Measurements from ENCODE around the gene RIC8B.

RIC8B gene

DNA sequence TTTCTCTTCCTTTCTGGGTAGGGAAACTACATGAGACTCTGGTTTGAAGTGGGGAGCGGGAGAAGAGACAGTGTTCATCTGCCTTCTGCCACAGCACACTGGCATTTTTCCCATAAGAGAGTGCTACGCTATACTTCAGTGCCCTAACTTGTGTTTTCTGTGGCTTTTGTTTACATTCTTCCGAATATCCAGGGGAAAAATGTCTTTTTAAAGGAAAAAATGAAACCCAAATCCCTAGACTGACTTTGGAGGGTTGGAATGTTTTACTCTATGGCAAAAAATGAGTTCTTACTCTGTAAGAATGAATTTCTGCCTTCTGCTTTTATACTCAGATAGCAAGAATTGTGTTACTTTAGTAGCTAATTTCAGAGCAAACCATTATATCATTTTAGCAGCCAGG, 93.2 kb downstream of the RIC8B start:
- DNase-seq (ENCODE audit: low read depth in 2 of 2): no peak

GRCh38 chr12:106868982-106869700, 94.7 kb downstream of the RIC8B start:
- no peak for DNase-seq (ENCODE audit: low read depth in 2 of 2)

DNA sequence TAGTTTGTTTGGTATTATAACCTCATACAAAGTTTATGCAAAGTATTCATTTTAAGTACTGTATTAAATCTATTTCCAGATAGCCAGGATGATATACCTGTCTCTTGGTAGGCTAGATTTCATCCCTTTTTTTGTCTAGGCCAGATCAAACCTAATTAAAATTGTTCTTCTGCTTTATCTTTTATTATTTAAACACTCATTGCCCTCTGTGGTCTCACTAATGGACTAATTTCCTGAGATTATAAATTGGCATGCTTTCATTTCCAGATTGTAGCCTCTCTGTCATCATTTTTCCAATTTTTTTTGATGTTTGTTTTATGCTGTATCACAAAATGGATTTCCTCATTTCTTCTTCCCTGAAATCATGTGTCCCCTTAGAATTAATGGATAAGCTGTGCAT, 95.6 kb downstream of the RIC8B start:
- DNase-seq (ENCODE audit: low read depth in 2 of 2): no peak

DNA sequence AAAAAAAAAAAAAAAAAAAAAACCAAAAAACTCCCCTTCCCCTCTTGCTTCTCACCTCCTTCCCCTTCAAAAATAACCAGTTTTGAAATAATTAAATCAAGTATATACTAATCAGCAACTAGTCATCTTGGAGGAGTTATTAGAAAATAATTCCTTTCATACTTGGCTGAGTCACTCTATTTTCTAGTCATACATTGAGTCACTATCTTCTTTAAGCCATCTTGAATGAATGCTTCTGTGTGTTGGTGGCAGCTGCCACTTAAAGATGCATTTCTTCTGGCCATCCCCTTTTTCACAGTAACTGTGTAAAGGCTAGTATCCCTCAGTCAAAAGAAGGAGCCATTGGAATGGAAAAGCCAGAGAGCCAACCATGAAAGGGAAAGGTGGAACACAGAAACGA, 97.0 kb downstream of the RIC8B start:
- no peak for DNase-seq (ENCODE audit: low read depth in 2 of 2)

DNA sequence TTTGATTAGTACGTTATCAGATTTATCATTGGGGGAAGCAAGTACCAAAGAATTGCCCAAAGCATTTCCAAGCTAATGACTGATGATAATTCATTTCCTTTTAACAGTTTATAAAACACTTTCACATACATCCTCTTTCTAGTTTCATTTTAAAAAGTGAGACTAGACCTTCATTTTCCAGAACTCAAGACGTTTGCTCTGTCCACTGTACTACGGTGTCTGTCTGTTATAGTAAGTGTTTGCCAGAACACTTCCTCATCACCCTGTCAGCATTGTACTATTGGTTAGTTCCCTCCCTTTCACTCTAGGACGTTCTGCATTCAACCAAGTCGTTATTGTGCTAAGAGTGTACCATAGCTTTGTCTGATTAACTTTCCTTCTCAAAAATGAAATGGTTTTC, 99.5 kb downstream of the RIC8B start:
- DNase-seq (ENCODE audit: low read depth in 2 of 2): no peak

DNA sequence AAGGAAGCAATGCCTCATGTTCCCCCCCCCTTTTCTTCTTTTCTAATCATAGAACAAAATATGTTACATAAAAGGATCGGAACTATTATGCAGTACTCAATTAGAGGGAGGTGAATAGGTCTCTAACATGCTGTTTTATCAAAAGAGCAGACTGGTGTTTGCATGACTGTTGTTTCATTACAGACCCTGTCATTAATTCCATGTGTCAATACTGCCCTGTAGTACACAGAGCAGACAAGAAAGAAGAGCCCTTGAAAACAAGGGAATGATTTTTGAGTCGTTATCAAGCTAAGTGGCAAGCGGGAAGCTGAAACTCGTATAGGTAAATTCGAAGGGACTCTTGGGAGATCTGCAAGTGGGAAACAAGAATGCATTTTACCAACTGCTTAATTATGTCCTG, 104.3 kb downstream of the RIC8B start:
- DNase-seq (ENCODE audit: low read depth in 2 of 2): no peak

DNA sequence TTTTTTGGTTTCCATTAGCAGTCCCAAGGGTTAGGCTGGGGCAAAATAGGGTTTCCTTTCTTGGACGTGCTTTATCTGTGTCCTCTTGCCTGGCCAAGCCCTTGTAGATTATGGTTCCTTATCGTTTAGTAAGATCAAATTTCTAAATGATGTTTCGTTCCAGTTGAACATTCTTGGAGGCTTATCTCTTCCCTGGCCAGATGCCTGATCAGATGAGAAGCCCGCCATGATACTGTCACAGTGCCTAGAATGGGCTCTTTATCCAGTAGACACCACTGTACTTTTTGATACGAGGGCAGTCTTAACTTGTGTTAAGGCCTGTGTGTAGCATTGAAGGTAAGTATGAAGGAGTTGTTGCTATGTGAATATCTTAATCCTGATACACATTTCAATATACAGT, 105.1 kb downstream of the RIC8B start:
- DNase-seq (ENCODE audit: low read depth in 2 of 2): no peak

DNA sequence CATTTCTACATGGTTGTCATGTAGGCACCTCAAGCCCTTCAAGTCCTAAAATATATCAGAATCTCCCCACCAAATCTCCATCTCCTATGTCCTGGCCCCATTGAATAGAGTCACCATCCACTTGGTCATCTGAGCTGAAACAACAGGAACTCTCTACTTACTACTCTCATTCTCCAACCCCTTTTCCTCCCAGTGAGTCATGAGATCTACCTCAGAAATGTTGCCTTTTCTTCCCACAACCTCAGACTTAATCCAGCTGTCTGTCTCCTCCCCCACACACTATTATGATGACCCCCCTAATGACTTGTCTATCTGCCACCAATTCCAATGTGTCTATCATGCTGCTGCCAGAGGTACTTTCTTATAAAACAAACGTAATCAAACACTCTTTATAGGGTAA, 108.9 kb downstream of the RIC8B start:
- DNase-seq (ENCODE audit: low read depth in 2 of 2): no peak

GRCh38 chr12:106885026-106885425, 110.5 kb downstream of the RIC8B start:
- no peak for DNase-seq (ENCODE audit: low read depth in 2 of 2)

GRCh38 chr12:106885541-106886249, 111.2 kb downstream of the RIC8B start:
- DNase-seq (ENCODE audit: low read depth in 2 of 2): no peak

DNA sequence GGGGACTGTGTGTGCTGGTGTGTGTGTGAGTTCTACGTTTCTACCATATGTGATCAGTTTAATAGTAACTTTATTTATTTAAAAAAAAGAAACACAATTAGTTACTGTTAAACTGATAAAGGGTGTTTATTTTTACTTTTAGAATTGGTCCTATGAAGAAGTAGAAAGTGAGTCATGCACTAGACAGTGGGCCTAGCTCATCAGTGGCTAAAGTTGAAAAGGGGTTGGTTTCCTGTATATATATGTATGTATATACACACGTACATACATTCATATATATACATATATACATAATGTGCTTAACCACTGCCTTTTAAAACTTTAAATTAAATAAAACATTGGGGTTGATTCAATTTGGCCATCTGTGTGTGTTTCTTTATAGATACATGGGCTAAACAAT, 112.5 kb downstream of the RIC8B start:
- no peak for DNase-seq (ENCODE audit: low read depth in 2 of 2)

GRCh38 chr12:106888348-106888970, 114.0 kb downstream of the RIC8B start:
- DNase-seq (ENCODE audit: low read depth in 2 of 2): no peak

DNA sequence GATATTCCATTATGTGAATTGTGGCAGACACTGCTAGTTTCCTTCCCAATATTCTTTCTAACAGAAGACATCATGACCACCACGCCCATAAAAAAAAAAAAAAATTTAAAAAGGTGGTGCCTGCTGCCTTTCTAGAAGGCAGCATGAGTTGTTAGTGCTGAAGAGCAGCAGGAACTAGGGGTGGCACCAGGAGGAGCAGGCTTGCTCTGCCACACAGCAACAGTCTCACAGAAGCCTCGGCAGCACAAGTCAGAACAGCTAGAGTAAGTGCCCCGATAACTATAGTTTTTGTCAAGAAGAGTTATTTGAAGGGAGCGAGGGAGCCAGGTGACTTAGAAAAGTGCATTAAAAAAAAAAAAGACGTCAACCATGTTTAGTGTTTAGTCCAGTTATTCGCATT, 114.8 kb downstream of the RIC8B start:
- no peak for DNase-seq (ENCODE audit: low read depth in 2 of 2)

- DNase-seq (ENCODE audit: low read depth in 2 of 2): no peak
These were observed 115.6 kb downstream of the RIC8B start for GRCh38 chr12:106889950-106890626.

GRCh38 chr12:106892075-106892474, 117.6 kb downstream of the RIC8B start:
- DNase-seq (ENCODE audit: low read depth in 2 of 2): no peak

- DNase-seq (ENCODE audit: low read depth in 2 of 2): no peak
These were observed 119.0 kb downstream of the RIC8B start for GRCh38 chr12:106893451-106893850.

DNA sequence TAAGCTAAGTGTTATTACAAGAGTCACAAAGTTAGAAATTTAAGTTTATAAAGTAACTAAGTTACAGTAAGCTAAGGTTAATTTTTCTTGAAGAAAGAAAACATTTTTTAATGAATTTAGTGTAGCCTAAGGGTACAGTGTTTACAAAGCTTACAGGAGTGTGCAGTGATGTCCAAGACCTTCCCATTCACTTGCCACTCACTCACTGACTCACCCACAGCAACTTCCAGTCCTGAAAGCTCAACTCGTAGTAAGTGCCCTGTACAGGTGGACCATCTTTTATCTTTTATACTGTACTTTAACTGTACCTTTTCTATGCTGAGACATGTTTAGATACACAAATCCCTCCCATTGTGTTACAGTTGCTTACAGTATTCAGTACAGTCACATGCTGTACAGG, 120.3 kb downstream of the RIC8B start:
- DNase-seq (ENCODE audit: low read depth in 2 of 2): no peak

DNA sequence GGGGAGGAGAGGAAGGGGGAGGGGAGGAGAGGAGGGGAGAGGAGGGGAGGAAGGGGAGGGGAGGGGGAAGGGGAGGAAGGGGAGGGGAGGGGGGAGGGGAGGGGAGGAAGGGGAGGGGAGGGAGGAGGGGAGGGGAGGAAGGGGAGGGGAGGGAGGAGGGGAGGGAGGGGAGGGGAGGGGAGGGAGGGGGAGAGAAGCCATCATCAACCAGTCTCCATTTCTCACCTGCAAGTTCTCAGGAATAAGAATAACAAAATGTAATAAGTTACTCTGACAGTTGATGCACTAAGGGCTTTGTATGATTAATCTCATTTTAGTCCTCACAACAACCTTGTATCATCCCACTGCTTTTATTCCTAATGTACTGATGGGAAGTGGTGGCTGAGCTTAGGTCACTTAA, 122.1 kb downstream of the RIC8B start:
- DNase-seq (ENCODE audit: low read depth in 2 of 2): no peak

GRCh38 chr12:106897082-106897481, 122.6 kb downstream of the RIC8B start:
- DNase-seq (ENCODE audit: low read depth in 2 of 2): no peak

DNA sequence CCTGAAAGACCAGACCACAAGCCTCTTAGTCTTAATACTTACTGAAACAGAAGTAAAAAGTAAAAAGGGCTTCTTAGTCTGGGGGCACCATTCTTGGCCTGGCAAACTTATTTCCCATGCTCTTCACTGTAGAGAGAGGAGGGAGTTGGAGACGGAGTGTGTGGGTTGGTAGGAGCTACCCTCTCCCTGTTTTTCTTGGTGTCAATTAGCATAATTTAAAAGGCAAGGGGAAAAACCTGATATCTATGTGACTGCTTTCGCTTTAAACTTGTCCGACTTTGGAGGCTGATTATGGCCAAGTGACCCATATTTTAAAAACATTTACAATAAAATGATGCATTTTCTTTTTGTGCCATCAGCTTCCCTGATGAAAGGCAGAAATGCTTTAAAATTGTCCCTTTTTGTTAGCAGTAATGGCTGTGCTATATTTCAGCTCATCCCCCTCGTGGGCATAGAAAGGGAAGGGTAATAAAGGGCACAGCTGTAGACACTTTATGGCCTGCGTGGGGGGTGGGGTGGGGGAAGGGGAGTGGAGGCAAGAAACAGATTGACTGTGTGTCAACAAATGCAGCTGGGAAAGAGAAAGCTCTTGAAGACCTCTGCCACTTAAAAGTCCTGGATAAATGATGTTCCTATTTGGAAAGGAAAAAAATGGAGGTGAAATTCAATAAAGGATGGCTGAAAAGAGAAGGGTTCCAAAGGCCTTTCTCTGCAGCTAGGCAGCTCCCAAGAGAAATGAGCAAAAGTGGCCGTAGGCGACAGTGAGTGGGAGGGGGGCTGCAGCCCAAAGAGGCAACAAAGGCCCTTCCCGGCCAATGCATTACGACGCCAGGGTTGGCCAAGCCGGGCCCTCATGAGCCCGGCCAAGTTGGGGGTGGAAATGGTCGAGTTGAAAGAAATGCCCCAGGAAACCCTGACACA, 123.8 kb downstream of the RIC8B start:
- DNase-seq (ENCODE audit: low read depth in 2 of 2): no peak

GRCh38 chr12:106900554-106900953, 126.1 kb downstream of the RIC8B start:
- DNase-seq (ENCODE audit: low read depth in 2 of 2): no peak

DNA sequence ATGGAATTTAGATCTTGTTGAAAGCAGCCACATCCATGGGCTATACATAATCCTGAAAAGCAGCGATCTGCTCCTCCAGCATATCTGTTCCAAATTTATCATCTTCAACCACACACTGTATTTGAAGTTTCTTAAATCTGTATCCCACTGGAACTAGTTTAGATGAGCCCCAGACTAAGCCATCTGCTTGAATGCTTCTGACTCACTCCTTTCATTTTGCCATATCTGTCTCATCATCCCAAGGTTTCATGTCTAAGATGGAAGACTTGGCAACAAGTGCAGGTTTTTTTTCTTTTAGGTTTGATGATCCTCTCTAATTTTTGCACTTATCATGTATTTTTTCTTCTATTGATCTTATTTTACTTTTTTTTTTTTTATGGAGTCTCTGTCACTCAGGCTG, 126.8 kb downstream of the RIC8B start:
- no peak for DNase-seq (ENCODE audit: low read depth in 2 of 2)

Measured in stimulated activated CD8-positive, alpha-beta memory T cell treated with anti-CD3 and anti-CD28 coated beads, Interleukin-15, amount 100 ng/mL, for 4 hours (primary cell).